Dendritic cell treated with granulocyte-macrophage colony-stimulating factor and Interleukin-4, amounts not matched to agents 40 ng/mL and 50 ng/mL, for 4 days (primary cell): ENCODE results near the gene CCDC50.

Experiments
- H3K27ac Mint-ChIP-seq: one replicate; pipeline ENCODE4 v1.8.0; 2022; ENCODE audit warnings: mild to moderate bottlenecking, mixed read lengths
- H3K27me3 Mint-ChIP-seq: one replicate; pipeline ENCODE4 v1.8.0; 2022; ENCODE audit warnings: mild to moderate bottlenecking, mixed read lengths
- H3K36me3 Mint-ChIP-seq: one replicate; pipeline ENCODE4 v1.8.0; 2022; ENCODE audit warnings: low read depth, mixed read lengths
- H3K4me1 Mint-ChIP-seq: one replicate; pipeline ENCODE4 v1.8.0; 2022; ENCODE audit warnings: low read depth, mixed read lengths
- H3K4me3 Mint-ChIP-seq: one replicate; pipeline ENCODE4 v1.8.0; 2022; ENCODE audit warnings: mild to moderate bottlenecking, moderate library complexity, mixed read lengths
- H3K9me3 Mint-ChIP-seq: one replicate; pipeline ENCODE4 v1.8.0; 2022; ENCODE audit warnings: mixed read lengths
- intact Hi-C: fragments of 100-400 bp; cut with micrococcal nuclease; formaldehyde crosslinking; loops from one replicate; pipeline ENCODE4 v1.15.0; 2022

The CCDC50 gene

DNA sequence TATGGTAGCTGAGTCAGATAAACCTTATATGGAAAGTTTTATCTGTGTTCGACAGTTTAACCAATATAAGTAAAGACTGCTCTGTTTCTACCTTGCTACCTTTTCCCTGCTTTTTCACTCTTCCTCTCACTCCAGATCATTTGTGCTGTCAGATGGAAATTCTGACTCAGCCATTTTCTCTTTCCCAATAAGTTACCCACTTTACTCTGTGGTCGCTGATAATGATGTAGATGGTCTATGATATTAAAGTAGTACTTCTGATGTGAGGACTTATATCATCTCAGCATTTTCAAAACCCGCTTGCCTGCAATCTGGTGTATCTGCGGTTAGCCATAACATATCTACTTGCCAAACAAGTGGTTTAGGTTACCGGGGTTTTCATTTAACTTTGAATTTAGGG is 16.1 kb downstream of the CCDC50 start:
- Mint-ChIP-seq H3K36me3 (no peaks in the 10 kb centered on the region), H3K27ac (no peak overlapping the region), H3K4me1 (no peaks in the 10 kb centered on the region), H3K9me3 (no peaks in the 10 kb centered on the region), H3K27me3 (no peaks in the 10 kb centered on the region), H3K4me3 (no peak overlapping the region)
- intact Hi-C loops: no loop called here

DNA sequence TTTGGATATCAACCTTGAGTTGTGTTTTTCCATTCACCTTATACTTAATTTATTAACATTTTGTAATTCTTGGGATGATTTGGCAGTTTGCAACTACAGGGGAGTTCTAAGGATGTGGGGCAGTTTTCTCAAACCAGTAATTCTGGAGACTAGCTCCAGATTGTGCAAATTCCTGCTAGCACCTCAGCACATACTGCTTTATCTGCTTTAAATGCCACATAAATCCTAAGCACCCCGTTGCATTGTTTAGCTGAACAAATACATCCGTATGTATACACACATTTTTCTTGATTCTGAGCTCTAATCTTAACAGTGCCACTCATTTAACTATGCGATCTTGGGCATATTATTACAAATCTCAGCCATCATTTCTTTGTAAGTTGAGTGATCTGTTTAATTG is 18.0 kb downstream of the CCDC50 start:
- H3K27me3 Mint-ChIP-seq: no peaks in the 10 kb centered on the region
- no peaks in the 10 kb centered on the region for H3K4me1 Mint-ChIP-seq
- intact Hi-C loops: no loop called here
- H3K4me3 Mint-ChIP-seq: no peak overlapping the region
- no peaks in the 10 kb centered on the region for H3K9me3 Mint-ChIP-seq
- no peak overlapping the region for H3K27ac Mint-ChIP-seq
- H3K36me3 Mint-ChIP-seq: no peaks in the 10 kb centered on the region

DNA sequence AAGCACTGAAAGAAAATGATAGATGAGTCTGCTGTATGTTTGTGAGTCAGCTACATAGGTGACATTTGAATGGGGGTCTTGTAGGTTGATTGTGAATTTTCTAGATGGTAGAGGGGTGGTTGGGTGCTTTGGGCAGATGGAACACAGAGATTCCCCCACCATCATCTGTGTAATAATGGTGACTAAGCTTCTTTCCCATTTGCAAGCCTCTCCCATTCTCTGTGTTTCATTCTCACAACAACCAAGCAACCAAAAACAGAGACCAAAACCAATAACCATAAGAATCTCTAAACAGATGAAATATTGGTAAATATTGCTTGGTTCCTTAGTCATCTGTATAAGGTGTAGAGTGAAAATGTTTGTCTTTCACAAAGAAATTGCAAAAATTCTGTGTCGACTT is 18.9 kb downstream of the CCDC50 start:
- H3K27ac Mint-ChIP-seq: no peak overlapping the region
- H3K9me3 Mint-ChIP-seq: no peaks in the 10 kb centered on the region
- no peaks in the 10 kb centered on the region for H3K36me3 Mint-ChIP-seq
- no peak overlapping the region for H3K4me3 Mint-ChIP-seq
- intact Hi-C loops: no loop called here
- H3K27me3 Mint-ChIP-seq: no peaks in the 10 kb centered on the region
- H3K4me1 Mint-ChIP-seq: no peaks in the 10 kb centered on the region

DNA sequence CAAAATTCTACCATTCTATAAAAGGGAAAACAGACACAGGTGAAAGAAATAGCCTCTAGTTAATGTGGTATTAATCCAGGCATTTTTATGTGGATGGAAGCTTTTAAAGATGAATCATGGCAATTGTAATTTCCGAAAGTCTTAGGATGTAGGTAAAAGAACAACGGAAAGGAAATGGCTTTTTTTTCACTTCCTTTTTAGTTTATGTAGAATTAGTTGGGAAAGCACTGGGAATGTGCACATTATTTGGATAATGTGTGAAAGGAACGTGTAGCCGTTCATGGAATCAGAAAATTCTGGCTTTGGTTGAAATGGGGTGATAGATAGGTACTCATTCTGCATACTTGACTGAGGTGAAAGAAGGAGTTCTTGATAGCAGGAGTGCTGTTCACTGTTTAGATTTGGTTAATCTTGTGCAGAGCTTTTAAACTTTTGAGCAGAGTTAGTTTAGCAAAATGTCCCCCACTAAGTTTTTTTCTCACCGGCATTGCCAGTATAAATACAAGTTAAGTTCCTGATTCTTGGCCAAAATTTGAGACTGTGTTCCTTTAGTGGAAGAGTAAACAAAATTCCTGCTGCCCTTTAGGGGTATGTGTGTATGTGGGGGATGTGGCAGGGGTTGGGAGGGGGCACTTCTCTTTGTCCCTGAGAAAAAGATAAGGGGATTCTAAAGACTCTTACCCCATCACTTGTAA is 21.3 kb downstream of the CCDC50 start:
- H3K4me1 Mint-ChIP-seq: no peaks in the 10 kb centered on the region
- H3K4me3 Mint-ChIP-seq: no peak overlapping the region
- no peaks in the 10 kb centered on the region for H3K36me3 Mint-ChIP-seq
- no peaks in the 10 kb centered on the region for H3K27me3 Mint-ChIP-seq
- H3K9me3 Mint-ChIP-seq: no peaks in the 10 kb centered on the region
- no peak overlapping the region for H3K27ac Mint-ChIP-seq
- intact Hi-C loops: no loop called here

DNA sequence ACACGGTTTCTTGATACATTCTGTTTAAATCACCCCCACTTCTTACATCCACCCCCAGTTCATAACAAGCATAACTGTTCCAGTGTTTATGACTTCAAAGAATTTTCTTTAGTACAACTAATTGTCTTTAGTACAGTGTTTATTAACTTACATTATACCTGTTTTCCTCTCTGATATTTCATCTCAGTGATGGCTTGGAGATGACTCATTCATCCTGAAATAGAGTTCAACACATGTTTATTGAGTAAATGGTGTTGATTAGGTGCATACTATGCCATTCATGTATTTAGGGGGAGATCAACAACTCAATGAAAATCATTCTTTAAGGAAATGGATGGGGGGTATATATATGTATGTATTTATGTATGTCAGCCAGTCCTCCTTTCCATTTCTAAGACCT is 22.8 kb downstream of the CCDC50 start:
- H3K4me3 Mint-ChIP-seq: no peak overlapping the region
- no peaks in the 10 kb centered on the region for H3K4me1 Mint-ChIP-seq
- no peak overlapping the region for H3K27ac Mint-ChIP-seq
- intact Hi-C loops: no loop called here
- H3K27me3 Mint-ChIP-seq: no peaks in the 10 kb centered on the region
- H3K9me3 Mint-ChIP-seq: no peaks in the 10 kb centered on the region
- H3K36me3 Mint-ChIP-seq: no peaks in the 10 kb centered on the region

DNA sequence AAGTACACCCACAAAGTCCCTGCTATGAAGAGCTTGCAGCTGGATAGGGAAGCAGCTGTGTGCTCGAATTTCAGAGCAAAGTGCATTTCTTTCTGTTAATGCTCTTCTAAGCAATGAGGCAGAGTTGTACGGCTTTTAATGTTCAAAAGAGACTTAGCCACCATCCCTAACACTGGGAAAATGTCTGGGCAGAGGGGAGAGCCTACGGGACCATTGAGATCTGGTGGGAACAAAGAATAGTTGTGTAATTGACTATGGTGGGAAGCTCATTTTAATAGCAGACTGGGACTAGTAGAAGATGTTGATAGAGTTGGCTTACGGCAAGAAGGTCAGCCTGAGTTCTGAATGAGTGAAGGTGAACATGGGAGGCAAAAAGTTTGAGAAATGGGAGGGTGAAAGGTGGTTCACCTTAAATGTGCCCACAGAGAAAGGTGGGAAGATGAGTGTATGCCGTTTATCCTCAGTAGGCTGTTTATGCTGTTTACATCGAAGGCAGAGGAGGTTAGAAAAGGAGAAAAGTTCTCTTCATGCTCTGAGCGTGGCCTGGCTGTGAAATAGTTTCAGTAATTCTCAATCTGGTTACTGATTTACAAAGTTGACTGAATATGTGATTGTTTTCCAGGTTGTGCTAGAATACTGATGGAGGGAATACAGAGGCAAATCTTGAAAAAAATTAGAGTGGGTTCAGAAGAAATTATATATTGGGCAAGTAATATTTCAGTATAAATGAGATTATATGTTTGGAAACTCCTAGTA is 24.0 kb downstream of the CCDC50 start:
- Mint-ChIP-seq H3K4me1 (no peaks in the 10 kb centered on the region), H3K27ac (no peak overlapping the region), H3K27me3 (no peaks in the 10 kb centered on the region), H3K4me3 (no peak overlapping the region), H3K9me3 (no peaks in the 10 kb centered on the region), H3K36me3 (peaks cover 4% of the 10 kb centered on the region)
- intact Hi-C loops: no loop called here

DNA sequence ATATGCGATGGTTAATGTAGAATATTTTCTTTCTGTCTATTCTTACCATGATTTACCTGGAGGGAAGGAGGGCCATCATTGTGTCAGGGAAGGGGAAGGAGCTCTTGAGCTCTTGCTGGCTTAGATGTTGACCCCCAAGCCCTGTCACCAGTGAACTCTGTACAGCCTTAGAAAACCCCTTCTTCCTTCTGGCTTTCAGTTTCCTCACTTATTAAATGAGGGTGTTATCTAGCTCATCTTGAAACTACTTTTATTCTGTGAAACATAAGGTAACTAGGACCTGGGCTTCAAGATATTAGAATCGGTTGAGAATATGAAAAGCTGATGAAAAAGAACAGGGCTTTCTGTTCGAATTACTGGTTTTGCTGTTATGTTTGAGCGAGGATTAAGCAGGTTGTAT is 26.2 kb downstream of the CCDC50 start:
- H3K4me3 Mint-ChIP-seq: no peak overlapping the region
- no peaks in the 10 kb centered on the region for H3K4me1 Mint-ChIP-seq
- H3K27me3 Mint-ChIP-seq: no peaks in the 10 kb centered on the region
- H3K9me3 Mint-ChIP-seq: no peaks in the 10 kb centered on the region
- intact Hi-C loops: no loop called here
- no peak overlapping the region for H3K27ac Mint-ChIP-seq
- peaks cover 21% of the 10 kb centered on the region for H3K36me3 Mint-ChIP-seq

DNA sequence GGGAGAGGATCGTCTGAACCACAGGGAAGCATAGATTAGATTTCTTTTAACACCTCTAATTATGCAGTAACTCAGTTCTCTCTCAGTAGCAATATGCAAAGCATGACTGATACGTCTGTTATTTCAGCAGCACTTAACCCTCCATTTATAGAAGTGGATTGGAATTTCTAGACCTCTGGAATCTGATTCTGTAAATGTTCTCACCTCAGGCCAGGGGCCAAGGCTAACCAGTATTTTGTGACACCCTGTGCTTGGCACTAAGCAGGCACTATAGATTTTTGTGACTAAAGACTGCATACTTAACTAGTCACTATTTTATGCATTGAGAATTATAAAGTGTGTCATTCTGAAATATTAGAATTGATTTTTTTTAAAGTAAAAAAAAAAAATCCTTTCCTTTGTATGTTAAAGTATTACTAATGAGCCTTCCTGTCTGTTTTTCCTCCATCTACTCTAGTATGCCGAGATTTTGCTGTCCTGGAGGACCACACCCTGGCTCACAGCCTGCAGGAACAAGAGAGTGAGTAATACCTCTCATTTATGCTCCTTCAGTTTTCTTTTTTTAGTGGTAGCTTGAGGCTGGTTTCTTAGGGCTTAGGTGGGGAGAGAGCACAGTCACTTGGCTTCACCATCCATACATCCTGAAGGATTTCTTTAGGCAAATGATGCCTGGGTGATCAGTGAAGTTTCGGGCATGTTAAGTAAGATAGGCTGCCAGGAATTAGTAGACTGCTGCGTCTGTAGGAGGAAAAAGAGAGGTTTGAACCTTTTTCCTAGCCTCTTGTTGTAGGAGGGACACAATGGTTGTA is 27.6 kb downstream of the CCDC50 start:
- intact Hi-C loops: no loop called here
- no peaks in the 10 kb centered on the region for H3K4me1 Mint-ChIP-seq

DNA sequence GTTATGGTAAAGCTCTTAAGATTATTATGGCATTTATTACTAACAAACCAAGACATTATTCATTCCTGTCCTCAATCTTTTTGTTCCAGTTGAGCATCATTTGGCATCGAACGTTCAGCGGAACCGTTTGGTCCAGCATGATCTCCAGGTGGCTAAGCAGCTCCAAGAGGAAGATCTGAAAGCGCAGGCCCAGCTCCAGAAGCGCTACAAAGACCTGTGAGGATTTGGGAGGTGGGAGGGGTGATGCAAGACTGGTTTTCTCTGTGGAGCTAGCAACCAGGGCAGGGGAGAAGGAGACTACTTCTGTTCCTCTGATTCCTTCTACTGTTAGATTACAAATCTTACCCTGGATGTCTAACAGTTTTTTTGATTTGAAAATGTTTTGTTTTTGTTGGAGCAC is 28.7 kb downstream of the CCDC50 start:
- Mint-ChIP-seq H3K4me3 (no peak overlapping the region), H3K9me3 (no peaks in the 10 kb centered on the region), H3K27me3 (no peaks in the 10 kb centered on the region), H3K4me1 (no peaks in the 10 kb centered on the region), H3K36me3 (peaks cover 44% of the 10 kb centered on the region), H3K27ac (no peak overlapping the region)
- intact Hi-C loops: no loop called here

More for the DNA sequence above, 27.6 kb downstream of the CCDC50 start:
- H3K27me3 Mint-ChIP-seq: no peaks in the 10 kb centered on the region
- H3K4me3 Mint-ChIP-seq: no peak overlapping the region
- no peak overlapping the region for H3K27ac Mint-ChIP-seq
- no peaks in the 10 kb centered on the region for H3K9me3 Mint-ChIP-seq
- H3K36me3 Mint-ChIP-seq: peaks cover 35% of the 10 kb centered on the region

DNA sequence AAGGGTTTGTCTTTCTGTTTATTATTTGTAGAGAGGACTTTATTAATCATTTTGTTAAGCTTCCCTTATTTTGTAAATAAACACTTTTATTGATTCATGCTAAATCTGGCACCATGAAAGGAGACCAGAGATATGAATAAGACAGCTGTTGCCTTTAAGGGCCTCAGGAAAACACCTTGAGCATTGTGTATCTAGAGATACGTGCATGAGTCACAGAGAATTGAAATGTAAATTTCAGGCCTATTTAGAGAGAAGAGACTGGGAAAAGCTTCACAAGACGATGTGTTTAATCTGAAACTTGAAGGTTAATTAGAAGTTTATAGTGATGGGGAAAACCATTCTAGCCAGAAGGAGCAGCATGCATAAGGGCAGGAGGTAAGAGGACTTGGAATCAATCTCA is 29.7 kb downstream of the CCDC50 start:
- Mint-ChIP-seq H3K27me3 (no peaks in the 10 kb centered on the region), H3K36me3 (peaks cover 44% of the 10 kb centered on the region), H3K27ac (no peak overlapping the region), H3K9me3 (no peaks in the 10 kb centered on the region), H3K4me3 (no peak overlapping the region), H3K4me1 (no peaks in the 10 kb centered on the region)
- intact Hi-C loops: no loop called here

DNA sequence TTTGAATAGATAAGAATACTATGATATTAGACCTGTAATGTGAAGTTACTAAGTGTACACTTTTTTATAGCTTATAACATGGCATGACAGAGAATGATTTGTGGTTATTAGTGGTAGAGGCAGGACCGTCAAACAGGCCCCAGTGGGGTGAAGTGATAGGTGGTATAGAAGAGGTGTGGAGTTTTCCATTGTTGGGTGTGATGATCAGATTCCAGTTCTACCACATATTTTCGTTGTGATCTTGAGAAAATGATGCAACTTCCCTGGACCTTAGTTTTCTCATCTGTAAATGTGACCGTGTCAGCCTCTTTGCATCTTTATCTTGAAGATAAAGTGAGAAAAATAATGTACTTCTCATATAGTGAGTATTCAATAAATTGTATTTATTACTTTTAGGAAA is 31.4 kb downstream of the CCDC50 start:
- Mint-ChIP-seq H3K27me3 (no peaks in the 10 kb centered on the region), H3K27ac (no peak overlapping the region), H3K4me1 (no peaks in the 10 kb centered on the region), H3K36me3 (peaks cover 55% of the 10 kb centered on the region), H3K9me3 (no peaks in the 10 kb centered on the region), H3K4me3 (no peak overlapping the region)
- intact Hi-C loops: no loop called here

DNA sequence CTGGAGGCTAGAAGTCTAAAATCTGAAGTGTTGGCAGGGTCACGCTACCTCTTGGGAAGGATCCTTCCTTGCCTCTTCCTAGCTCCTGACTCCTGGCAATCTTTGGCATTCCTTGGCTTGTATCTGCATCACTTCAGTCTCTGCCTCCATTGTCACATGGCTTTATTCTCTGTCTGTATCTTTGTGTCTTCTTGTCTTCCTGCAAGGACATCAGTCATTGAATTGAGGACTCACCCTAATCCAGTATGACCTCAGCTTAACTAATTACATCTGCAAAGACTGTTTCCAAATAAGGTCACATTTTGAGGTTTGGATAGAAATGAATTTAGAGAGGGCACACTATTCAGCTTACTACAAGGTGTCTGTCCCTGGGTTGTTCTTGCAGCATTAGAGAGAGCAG is 32.3 kb downstream of the CCDC50 start:
- no peak overlapping the region for H3K4me3 Mint-ChIP-seq
- H3K27ac Mint-ChIP-seq: no peak overlapping the region
- H3K36me3 Mint-ChIP-seq: peaks cover 55% of the 10 kb centered on the region
- H3K9me3 Mint-ChIP-seq: no peaks in the 10 kb centered on the region
- intact Hi-C loops: no loop called here
- no peaks in the 10 kb centered on the region for H3K4me1 Mint-ChIP-seq
- no peaks in the 10 kb centered on the region for H3K27me3 Mint-ChIP-seq

DNA sequence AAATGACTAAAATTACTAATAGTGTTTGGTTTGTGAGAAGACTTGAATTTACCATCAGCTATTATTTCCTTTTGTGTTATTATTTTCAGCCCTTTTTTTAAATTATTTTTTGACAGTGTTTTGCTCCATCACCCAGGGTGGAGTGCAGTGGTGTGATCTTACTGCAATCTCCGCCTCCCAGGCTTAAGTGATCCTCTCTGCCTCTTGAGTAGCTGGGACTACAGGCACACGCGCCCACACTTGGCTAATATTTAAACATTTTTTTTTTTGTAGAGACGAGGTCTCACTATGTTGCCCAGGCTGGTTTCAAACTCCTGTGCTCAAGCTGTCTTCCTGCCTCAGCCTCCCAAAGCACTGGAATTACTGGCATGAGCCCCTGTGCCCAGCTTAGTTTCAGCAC is 32.8 kb downstream of the CCDC50 start:
- intact Hi-C loops: no loop called here
- Mint-ChIP-seq H3K4me3 (no peak overlapping the region), H3K27ac (no peak overlapping the region), H3K4me1 (no peaks in the 10 kb centered on the region), H3K36me3 (peaks cover 59% of the 10 kb centered on the region), H3K9me3 (no peaks in the 10 kb centered on the region), H3K27me3 (no peaks in the 10 kb centered on the region)

DNA sequence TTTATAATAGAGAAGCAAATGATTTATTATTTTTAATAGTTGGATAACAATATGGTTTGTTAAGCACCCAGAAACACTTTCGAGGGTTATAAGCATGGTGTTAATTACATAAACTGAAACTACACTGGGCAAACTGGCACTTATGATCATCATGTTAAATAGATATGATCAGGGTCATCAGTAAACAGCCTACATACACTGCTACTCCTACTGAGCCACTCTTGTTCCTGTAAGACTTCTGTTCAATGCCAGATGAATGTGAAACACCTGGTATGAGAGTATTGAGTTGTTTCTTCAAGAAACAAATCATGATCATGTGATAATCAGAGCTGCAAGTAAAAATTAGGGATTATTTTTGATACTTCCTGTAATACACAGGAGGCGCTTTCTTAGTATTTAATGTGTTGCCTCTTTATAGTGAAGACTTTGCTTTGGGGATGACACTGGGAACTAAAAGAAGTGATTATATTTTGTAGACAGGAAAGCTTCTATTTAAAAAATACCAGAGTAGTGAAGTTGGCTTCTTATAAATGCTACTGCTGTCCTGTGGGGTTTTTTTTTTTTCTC is 33.4 kb downstream of the CCDC50 start:
- Mint-ChIP-seq H3K9me3 (no peaks in the 10 kb centered on the region), H3K4me3 (no peak overlapping the region), H3K27ac (no peak overlapping the region), H3K4me1 (no peaks in the 10 kb centered on the region), H3K27me3 (no peaks in the 10 kb centered on the region), H3K36me3 (peaks cover 63% of the 10 kb centered on the region)
- intact Hi-C loops: no loop called here
